Keratinocyte (primary cell): Measurements from ENCODE around the gene MMP2. TPM values are rescaled to one million over a fixed set of nuclear protein-coding genes. Genes with fewer than 3 reads are reported as not detected.

Experiments
- DNase-seq: peaks from one replicate; pipeline ENCODE4 v3.0.0-alpha.2; 2011; ENCODE audit warnings: low read depth, missing footprints, low spot score
- FAIRE-seq: peaks from 2 replicates; lab custom pipeline; 2011; peaks lifted over from hg19 to GRCh38; lab: Jason Lieb, UNC
- H2AFZ ChIP-seq: 2 replicates; pipeline ENCODE4 v1.6.0; 2012; ENCODE audit warnings: low read length, control low read depth, inconsistent platforms; ENCODE audit not compliant: control insufficient read depth
- H3K27ac ChIP-seq: 2 replicates; pipeline ENCODE4 v1.5.1; 2011; ENCODE audit warnings: low read length; ENCODE audit not compliant: control insufficient read depth, insufficient read depth
- H3K27me3 ChIP-seq: 3 replicates; pipeline ENCODE4 v1.6.0; 2011; ENCODE audit warnings: low read length; ENCODE audit not compliant: control insufficient read depth, insufficient read depth; ENCODE audit errors: extremely low read depth
- H3K36me3 ChIP-seq, 2 experiments: 2 replicates in 1 of 2; 3 replicates in 1 of 2; pipeline ENCODE4 v1.5.1; 2011; ENCODE audit warnings: low read length in 2 of 2, mild to moderate bottlenecking in 1 of 2; ENCODE audit not compliant: control insufficient read depth in 2 of 2, insufficient read depth in 2 of 2; ENCODE audit errors: extremely low read depth in 1 of 2
- H3K4me1 ChIP-seq: 3 replicates; pipeline ENCODE4 v1.5.1; 2011; ENCODE audit warnings: low read length; ENCODE audit not compliant: control insufficient read depth, insufficient read depth; ENCODE audit errors: extremely low read depth
- H3K4me2 ChIP-seq: 3 replicates; pipeline ENCODE4 v1.6.0; 2011; ENCODE audit warnings: low read depth, low read length; ENCODE audit not compliant: control insufficient read depth, insufficient read depth; ENCODE audit errors: extremely low read depth
- H3K4me3 ChIP-seq, 3 experiments: fragments of 200-600 bp in 1 of 3; sonication (generic) in 1 of 3; 2 replicates in 2 of 3; 3 replicates in 1 of 3; pipeline ENCODE4 v1.5.1; 2011 to 2016; ENCODE audit warnings: low read length in 3 of 3, mild to moderate bottlenecking in 3 of 3, control low read depth in 2 of 3, inconsistent platforms in 1 of 3, low read depth in 1 of 3, mixed read lengths in 1 of 3, mixed run types in 1 of 3, moderate library complexity in 1 of 3; ENCODE audit not compliant: control insufficient read depth in 2 of 3, insufficient read depth in 2 of 3; ENCODE audit errors: extremely low read depth in 1 of 3
- H3K79me2 ChIP-seq: 2 replicates; pipeline ENCODE4 v1.6.0; 2012; ENCODE audit warnings: low read length; ENCODE audit not compliant: control insufficient read depth, insufficient read depth
- H3K9ac ChIP-seq: 3 replicates; pipeline ENCODE4 v1.6.0; 2011; ENCODE audit warnings: low read length; ENCODE audit not compliant: control insufficient read depth, insufficient read depth; ENCODE audit errors: extremely low read depth
- H3K9me1 ChIP-seq: 3 replicates; pipeline ENCODE4 v1.6.0; 2011; ENCODE audit warnings: low read length; ENCODE audit not compliant: control insufficient read depth, insufficient read depth; ENCODE audit errors: extremely low read depth
- H3K9me3 ChIP-seq: 2 replicates; pipeline ENCODE4 v1.5.1; 2012; ENCODE audit warnings: low read depth, low read length; ENCODE audit not compliant: control insufficient read depth
- H4K20me1 ChIP-seq: 3 replicates; pipeline ENCODE4 v1.6.0; 2011; ENCODE audit warnings: low read length; ENCODE audit not compliant: control insufficient read depth, insufficient read depth; ENCODE audit errors: extremely low read depth
- CTCF ChIP-seq, 3 experiments: IDR thresholded peaks in 1 of 3; conservative IDR thresholded peaks in 1 of 3; optimal IDR thresholded peaks in 1 of 3; 2 replicates in 2 of 3; 3 replicates in 1 of 3; pipeline versions ENCODE3 to v1.5.1; 2011; ENCODE audit warnings: low read length in 3 of 3, mild to moderate bottlenecking in 3 of 3, moderate library complexity in 2 of 3, control low read depth in 1 of 3, inconsistent platforms in 1 of 3; ENCODE audit not compliant: insufficient read depth in 2 of 3; ENCODE audit errors: extremely low read depth in 1 of 3
- EZH2 ChIP-seq: IDR thresholded peaks from one replicate; pipeline ENCODE4 v1.6.1; 2012; ENCODE audit warnings: inconsistent platforms, mild to moderate bottlenecking, low read length, moderate library complexity
- dilution Hi-C: fragments of 300-500 bp; cut with MboI; formaldehyde crosslinking; loops from one replicate; pipeline ENCODE4 v1.7.0; 2020; ENCODE audit warnings: low sequenced_read_pairs; ENCODE audit not compliant: extremely low pct_ligation_motif_present
- polyA plus RNA-seq, 5 experiments: library from polyadenylated mRNA; depleted of rRNA in 3 of 5; stranded (reverse) in 3 of 5; stranded (forward) in 1 of 5; unstranded in 1 of 5; fragments of >200 nt; gene quantifications; 1 replicate in 1 of 5; 2 replicates in 3 of 5; 3 replicates in 1 of 5; pipeline versions ENCODE4 v1.2.1 to v1.2.3, GENCODE V29; 2011 to 2012; ENCODE audit warnings: missing spikeins in 2 of 5, low read depth in 1 of 5, low replicate concordance in 1 of 5

Gene MMP2
- polyA plus RNA-seq, 1 donor (not counting 4 experiments of a cell fraction or from before 2014, with no cell fraction given): 59.2 TPM

GRCh38 chr16:55464375-55464774, 14.6 kb upstream of the MMP2 start:
- peaks cover 2% of the 10 kb centered on the region for H3K4me1 ChIP-seq
- FAIRE-seq: no peak
- H3K9me3 ChIP-seq: no peaks in the 10 kb centered on the region
- no peak for TF ChIP-seq CTCF (optimal IDR thresholded peaks at IDR 0.05 in 1 of 3, IDR thresholded peaks at IDR 0.05 in 1 of 3, conservative IDR thresholded peaks at IDR 0.05 in 1 of 3; ENCODE audit: extremely low read depth in 1 of 3, insufficient read depth in 2 of 3, low read length in 3 of 3)
- no peak for TF ChIP-seq EZH2
- no peaks in the 10 kb centered on the region for H3K79me2 ChIP-seq
- H3K9ac ChIP-seq: no peak overlapping the region
- H2AFZ ChIP-seq: no peak overlapping the region
- H3K27me3 ChIP-seq: no peaks in the 10 kb centered on the region
- no peak overlapping the region for H3K4me3 ChIP-seq
- H3K9me1 ChIP-seq: no peaks in the 10 kb centered on the region
- no peaks in the 10 kb centered on the region for H3K36me3 ChIP-seq
- no peak for DNase-seq
- H3K4me2 ChIP-seq: no peak overlapping the region
- dilution Hi-C loops: no loop called here
- H3K27ac ChIP-seq: no peak overlapping the region
- no peaks in the 10 kb centered on the region for H4K20me1 ChIP-seq

- dilution Hi-C loops: no loop called here
- Histone ChIP-seq H4K20me1 (no peaks in the 10 kb centered on the region), H3K79me2 (no peaks in the 10 kb centered on the region), H3K4me1 (peaks cover 4% of the 10 kb centered on the region), H3K36me3 (no peaks in the 10 kb centered on the region), H3K4me3 (no peak overlapping the region), H3K9me3 (no peaks in the 10 kb centered on the region), H3K9ac (no peak overlapping the region), H3K9me1 (no peaks in the 10 kb centered on the region), H3K4me2 (peak overlapping the region; percentile 44), H3K27me3 (no peaks in the 10 kb centered on the region), H3K27ac (no peak overlapping the region), H2AFZ (no peak overlapping the region)
- TF ChIP-seq EZH2: no peak
- TF ChIP-seq CTCF (optimal IDR thresholded peaks at IDR 0.05 in 1 of 3, IDR thresholded peaks at IDR 0.05 in 1 of 3, conservative IDR thresholded peaks at IDR 0.05 in 1 of 3; ENCODE audit: extremely low read depth in 1 of 3, insufficient read depth in 2 of 3, low read length in 3 of 3): peak; percentile 98 to 100 (median 100)
- DNase-seq (peak; percentile 73), FAIRE-seq (peak; percentile 93)
These were observed 13.7 kb upstream of the MMP2 start for GRCh38 chr16:55465077-55465896.
